GM21381 (cell line): ENCODE measurements around the gene RAP1GAP.
"Not testable (repeated sequence)": the region's sequence is repeated elsewhere in the genome, so short reads cannot be mapped to it uniquely, and the experiment has no call there.

Experiments
- ATAC-seq: cut with Tn5 transposase; IDR thresholded peaks from one replicate; pipeline ENCODE4 v1.9.1; 2021; ENCODE audit warnings: mild to moderate bottlenecking, moderate library complexity; ENCODE audit not compliant: unreplicated experiment

Gene RAP1GAP

DNA sequence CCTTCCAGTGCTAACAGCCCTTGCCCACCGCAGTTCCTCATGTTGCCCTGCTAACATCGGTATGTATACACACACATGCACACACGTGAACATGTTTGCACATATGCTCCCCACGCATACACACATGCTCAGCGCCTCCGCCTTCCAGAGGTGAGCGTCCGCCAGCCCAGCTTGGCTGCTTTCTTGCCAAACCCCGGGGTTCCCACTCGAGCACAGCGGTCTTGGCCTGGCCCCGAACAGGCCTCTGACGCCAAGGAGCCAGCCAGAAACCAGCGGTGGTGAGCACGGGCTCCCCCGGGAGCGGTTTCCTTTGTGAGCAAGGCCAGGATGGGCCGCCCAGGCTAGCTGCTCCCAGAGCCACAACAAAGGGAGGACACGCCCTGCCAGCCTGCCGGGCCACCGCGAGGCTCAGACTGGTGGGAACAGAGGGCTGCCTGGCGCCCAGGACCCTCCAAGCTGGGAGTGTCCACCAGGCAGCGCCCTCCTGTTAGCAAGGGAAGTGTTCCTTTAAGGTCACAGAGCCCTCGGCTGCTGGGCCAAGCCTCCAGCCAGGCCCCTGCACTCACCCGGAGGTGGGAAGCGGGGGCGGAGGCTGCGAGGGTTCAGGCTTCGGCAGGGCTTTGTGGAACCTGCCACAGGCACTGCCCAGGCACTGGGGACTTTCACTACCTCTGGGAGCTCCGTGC lies 94.5 kb downstream of the RAP1GAP start:
- ATAC-seq = no peak

DNA sequence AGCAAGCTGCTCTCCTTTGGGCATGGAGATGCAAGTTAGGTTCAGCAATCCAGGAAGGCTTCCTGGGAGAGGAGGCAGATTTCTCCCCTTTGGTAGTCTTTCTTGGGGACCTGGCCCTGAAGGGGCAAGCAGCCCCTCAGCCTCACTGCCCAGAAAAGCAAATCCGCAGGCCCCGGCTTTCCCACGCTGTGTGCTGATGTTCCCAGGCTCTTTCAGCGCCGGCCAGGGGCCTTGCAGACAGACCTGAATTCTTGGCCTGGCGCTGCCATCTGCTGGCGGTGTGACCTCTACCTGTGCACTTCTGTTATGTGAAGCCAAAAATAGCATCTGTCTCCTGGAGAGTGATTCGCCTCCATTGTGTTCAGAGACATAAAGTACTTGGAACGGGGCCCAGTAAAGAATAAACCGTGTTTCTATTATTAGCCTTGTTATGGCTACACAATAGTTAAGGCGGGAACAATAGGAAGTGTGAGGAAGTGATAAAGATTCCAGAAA lies 95.1 kb downstream of the RAP1GAP start:
- no peak for ATAC-seq

DNA sequence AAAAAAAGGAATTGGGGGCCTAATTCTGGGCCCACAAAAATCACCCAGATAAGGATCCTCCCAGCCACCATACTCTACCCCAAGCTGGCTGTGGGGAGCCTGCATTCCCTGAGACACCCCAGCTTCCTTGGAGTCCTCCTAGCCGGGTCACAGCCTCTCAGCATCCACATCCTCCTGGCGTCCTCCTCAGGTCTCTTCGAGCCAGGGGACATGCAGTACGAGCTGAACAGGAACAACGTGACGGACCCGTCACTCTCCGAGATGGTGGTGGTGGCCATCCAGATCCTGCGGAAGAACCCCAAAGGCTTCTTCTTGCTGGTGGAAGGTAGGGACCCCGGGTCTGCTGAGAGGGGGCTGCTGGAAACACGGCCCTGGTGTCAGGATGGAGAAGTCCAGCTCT lies 95.7 kb downstream of the RAP1GAP start:
- ATAC-seq = no peak

DNA sequence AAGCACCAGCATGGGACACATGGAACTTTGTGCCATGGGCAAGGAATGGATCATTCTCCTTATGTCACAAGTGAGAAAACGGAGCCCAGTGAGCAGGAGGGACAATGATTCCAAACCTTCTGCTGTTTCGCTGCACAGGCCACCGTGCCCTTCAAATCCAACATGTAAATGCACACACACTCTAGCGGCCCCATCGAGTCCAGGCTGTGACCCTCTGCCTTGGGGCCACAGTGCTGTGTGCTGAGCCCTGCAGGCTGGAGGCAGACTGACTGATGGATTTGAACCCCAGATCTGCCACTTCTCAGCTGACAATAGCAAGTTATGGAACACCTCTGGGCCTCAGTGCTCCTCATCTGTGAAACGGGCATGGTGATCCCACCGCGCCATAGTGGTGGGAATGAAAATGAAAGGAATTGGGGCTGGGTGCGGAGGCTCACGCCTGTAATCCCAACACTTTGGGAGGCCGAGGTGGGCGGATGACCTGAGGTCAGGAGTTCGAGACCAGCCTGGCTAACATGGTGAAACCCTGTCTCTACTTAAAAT lies 96.4 kb downstream of the RAP1GAP start:
- ATAC-seq = no peak

DNA sequence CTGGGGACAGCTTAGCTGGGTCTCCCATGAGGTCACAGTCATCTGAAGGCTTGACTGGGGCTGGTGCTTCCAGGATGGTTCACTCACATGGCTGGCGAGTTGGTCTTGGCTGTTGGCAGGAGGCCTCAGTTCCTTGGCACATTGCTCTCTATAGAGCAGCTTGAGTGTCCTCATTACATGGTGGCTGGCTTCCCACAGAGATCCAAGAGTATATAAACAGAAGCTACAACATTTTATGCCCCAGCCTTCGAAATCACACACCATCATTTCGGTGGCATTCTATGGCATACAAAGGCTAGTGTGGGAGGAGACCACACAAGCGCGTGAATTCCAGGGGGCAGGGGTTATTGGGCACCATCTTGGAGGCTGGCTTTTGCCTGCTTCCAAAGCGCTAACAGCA lies 96.9 kb downstream of the RAP1GAP start:
- ATAC-seq = no peak

DNA sequence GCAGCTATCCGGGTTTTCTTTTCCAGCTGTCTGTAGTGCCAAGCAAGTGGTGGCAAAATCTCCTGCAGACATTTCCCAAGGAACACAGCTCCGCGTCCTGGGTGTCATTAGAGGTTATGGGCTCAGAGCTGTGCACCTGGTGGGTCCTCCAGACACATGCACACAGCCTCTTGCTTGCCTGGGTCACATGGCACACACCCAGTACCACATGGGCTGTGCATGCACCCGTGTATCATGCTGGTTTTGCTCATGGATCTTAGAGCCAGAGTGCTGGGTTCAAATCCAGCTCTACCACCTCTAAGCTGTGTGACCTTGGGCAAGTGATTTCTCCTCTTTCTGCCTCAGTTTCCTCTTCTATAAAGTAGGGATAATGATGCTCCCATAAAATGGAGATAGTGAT lies 98.3 kb downstream of the RAP1GAP start:
- no peak for ATAC-seq

DNA sequence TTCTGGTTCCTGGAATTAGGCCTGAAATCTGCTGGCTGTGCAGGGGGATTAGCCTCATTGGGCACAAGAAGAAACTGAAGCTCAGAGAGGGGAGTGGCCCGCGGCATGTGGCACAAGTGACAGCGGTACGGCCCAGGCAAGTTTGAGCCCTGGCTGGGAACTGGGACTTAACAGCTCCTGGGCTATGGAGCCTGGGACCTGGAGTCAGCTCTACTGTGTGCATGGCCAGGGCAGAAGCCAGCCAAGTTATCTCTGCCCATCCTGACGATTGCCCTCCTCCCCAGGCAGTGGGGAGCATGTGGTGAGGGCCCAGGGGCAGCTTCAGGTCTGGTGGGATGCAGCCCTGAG lies 98.7 kb downstream of the RAP1GAP start:
- no peak for ATAC-seq

DNA sequence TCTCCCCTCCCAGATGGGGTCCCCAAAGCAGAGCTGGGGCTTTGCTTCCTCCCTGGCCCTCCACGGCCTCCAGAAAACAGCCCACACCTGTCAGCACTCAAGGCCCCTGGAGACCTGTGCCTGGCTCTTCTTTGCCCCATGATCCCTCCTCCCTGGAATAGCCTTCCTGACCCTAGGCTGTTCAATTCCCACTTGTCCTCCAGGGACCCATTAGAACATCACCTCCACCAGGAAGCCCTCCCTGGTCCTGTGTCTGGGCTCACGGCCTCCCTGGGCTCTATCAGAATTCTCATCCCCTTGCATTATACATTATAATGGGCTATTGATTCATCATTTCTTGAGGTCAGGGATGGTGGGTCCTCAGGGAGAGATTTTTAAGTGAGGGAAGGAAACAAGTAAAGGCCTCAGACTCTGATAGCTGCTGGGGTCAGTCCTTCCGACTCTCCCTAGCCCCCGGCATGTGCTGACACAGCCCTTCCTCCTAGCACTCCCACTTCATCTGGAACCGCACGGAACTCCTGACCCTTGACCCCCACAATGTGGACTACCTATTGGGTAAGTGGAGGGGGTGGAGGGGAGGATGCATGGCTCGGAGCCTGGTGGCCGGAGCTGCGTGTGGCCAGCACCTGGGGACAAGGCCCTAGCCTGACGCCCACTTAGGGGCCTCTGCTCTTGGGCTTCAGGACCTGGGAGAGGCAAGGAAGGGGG lies 99.2 kb downstream of the RAP1GAP start:
- no peak for ATAC-seq

DNA sequence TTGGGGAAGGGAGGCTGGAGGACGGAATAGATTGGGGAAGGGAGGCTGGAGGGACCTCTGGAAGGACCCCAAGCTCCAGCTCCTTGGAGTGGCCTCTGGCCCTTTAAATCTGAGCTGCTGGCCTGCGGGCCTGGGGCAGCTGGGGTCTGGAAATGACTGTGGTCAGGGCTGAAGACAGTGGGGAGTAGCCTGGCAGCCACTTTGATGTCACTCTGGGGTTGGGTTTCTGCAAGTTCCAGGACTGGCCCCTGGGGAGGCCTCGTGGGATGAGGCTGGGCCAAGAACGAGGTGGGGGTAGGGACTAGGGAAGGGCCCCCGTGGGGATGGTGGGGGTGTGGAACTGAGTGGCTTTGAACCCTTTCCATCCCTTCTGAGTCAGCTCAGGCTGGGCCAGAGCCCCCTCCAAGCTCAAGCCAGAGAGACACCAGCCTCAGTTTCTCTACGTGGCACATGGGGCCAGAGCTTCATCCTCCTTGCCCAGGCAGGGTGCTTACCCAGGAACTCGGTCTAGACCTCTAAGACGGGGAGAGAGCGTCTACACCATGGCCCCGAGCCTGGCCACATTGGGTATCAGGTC lies 100.3 kb downstream of the RAP1GAP start:
- ATAC-seq = no peak

DNA sequence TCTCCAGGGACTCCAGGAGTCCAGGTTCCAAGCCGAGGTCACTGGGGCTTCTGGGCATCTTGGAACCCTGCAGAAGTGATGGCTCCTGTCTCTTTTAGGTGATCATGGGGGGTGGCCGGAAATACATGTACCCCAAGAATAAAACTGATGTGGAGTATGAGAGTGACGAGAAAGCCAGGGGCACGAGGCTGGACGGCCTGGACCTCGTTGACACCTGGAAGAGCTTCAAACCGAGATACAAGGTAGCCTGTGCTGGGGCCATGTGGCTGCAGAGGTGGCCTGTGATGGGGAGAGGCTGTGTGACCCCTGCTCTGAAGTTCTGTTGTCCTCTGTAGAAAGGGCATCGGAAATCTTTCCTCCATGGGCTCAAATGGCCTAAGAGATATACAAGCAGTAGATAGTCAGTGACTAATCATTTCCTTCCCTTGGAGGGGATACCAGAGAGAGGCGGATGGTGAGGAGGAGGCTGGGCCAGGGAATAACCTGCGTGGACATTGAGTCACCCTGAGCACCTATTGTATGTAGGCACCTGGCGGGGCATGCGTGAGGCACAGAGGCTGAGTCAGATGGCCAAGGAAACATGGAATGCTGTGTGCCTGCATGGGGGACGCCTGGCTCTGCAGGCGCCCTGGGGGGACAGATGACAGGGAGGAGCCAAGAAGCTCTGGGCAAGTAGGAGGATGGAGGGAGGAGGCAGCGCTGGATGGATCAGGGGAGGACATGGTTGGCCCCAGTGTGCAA lies 101.0 kb downstream of the RAP1GAP start:
- ATAC-seq = no peak

DNA sequence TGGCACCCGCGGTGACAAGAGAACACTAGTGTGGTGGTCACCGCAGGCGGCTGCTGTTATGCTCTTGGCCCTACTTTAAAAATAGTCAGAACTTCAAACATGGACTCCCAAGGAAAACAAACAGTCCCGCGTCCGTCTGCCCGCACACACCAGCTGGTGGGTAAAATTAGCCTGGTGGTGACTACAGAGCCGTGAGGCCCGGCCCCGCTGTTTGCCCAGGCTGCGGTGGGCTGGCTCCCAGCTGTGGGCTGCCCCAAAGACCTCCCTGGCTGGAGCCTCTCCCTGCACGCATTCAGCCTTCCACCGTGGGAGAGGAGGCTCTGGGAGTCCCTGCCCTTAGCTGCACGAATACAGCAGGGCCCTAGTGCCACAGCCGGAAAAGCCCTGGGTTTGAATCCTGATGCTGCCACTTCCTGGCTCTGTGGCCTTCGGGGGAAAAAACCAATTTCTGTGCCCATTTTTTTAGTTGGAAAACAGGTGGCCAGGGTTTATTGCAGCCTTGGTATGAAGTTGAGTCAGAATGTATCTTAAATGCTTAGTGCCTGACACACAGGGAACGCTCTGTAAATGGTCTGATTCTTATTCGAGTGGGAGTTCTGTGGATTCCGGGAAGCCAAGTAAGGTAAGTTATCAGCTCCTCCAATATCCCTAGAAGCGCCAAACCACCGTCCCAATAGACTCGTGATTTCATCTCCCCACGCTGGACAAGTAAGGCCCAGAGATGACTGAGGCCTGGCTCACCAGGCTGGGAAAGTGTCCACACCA lies 101.7 kb downstream of the RAP1GAP start:
- no peak for ATAC-seq

DNA sequence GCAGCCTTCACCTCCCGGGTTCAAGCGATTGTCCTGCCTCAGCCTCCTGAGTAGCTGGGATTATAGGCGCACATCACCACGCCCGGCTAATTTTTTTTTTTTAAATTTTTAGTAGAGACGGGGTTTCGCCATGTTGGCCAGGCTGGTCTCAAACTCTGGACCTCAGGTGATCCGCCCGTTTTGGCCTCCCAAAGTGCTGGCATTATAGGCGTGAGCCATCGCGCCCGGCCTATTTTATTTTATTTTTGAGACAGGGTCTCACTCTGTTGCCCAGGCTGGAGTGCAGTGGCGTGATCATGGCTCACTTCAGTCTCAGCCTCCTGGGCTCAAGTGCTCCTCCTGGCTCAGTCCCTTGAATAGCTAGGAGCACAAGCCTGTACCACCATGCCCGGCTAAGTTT lies 102.8 kb downstream of the RAP1GAP start:
- not testable (repeated sequence) for ATAC-seq

DNA sequence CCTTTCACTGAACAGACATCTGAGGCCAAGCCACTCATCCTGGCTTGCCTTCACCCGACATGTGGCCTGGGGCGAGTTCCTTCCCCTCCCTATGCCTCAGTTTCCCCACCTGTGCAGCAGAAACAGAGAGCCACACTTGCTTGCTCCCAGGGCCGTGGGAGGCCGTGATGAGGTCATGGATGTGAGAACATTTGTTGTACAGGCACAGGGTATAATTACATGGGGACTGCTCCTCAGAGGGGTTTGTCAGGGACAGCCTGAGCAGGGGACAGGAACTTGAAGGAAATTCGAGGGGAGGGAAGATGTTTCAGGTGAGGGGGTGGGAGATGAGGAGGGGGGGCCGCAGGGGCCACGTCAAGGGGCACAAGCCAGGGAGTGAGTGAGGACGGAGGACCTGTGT lies 103.9 kb downstream of the RAP1GAP start:
- ATAC-seq = no peak

DNA sequence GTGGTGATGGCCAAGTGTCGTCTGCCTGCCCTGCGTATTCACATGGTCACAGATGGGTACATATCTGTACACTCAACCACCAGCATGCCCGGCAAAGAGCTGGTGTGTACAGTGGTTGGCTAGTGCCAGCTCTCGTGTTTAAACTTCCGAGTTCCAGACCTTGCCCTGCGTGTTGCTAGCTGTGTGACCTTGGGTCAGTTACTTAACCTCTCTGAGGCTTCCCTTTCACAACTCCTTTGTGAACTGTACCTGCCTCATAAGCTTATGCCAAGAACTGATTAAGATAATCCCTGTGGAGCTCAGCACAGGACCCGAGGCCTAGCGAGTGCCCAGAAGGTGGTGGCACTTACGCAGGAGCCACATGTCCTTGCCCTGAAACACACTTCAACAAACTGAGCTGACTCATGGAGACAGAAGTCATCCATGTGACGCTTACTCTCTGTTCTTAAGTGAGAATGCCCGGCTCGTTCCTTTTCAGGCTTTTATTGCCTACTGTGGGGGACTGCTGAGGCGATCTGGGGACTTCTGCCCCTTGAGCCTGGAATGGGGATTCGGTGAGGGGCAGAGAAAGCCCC lies 104.5 kb downstream of the RAP1GAP start:
- ATAC-seq = no peak

DNA sequence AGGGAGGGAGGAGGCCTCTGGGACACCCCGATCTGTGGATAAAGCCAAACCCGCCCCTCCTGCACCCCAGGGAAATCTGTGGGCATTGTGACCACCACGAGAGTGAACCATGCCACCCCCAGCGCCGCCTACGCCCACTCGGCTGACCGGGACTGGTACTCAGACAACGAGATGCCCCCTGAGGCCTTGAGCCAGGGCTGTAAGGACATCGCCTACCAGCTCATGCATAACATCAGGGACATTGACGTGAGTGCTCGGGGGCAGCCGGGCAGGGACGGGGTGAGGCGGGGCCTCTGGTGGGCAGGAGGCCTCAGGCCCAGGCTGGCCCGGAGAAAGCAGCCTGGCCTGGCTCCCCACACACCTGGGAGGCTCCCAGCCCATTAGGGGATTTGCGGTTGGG lies 105.2 kb downstream of the RAP1GAP start:
- no peak for ATAC-seq

DNA sequence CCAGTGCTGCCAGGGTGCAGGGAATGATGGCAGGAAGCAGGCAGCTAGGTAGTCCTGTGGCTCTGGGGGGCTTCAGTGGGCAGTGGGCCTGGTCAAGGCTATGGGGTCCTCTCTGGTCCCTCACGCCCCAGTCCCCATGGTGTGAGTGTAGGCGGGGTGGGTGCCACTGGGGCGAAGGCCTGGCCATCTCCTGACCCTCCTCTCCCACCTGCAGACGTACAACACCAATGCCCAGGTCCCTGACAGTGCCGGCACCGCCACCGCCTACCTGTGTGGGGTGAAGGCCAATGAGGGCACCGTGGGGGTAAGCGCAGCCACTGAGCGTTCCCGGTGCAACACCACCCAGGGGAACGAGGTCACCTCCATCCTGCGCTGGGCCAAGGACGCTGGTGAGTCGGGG lies 106.3 kb downstream of the RAP1GAP start:
- no peak for ATAC-seq

DNA sequence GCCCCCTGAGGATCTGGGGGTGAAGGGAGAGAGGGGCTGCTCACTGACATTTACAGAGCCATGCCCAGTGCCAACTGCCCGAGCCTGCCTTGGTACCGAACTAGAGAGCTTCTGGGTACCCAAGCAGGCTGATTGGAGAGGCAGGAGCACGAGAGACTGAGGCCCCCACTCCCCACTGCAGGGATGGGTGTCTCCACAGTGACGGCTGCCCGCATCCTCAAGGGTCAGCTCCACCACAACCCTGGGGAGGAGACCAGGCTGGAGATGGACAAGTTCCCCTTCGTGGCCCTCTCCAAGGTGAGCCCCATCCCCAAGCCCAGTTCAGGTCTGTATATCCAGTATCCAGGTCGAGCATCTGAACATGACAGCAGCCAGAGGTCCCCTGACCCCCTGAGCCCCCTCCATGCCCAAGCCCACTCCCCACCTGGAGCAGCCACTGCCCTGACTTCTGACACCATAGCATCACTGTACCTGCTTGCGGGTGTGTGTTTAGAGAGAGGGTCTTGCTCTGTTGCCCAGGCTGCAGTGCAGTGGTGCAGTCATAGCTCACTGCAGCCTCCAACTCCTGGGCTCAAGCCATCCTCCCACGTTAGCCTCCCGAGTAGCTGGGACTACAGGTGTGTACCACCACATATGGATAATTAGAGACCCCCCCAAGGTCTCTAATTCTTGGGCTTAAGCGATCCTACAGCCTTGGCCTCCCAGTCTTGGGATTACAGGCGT lies 108.1 kb downstream of the RAP1GAP start:
- ATAC-seq = no peak

DNA sequence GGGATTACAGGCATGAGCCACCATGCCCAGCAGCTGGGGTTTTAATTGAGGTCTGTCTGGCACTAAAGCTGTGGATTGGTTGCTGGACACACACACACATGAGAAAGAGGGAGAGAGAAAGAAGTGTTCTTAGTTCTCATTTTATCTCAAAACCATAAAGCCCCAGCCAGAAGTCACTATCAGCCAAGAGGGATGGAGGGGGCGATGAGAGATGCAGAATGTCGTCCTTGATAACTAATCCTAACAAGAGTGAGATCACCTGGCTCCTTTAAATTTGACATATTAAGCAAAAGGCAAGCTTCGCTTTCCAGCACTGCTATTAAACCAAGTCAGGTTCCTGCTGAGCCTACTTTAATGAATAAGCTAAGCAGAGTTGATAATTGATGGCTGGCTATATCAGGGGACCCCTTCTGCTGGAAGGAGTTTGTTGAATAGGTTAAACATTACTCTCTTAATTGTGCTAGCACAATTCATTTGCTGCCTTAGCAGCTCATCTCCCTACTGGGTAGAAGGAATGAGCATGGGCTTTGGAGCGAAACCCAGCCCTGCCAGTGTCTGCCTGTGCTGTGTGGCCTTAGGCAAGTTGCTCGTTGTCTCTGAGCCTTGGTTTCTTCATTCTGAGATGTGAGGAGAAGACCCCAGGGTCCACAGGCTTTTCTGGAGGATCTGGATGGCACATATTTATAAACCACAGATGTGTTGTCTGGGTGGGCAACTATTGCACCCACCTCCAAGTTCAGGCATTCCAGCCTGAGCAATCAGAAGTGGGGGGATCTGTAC lies 109.2 kb downstream of the RAP1GAP start:
- no peak for ATAC-seq
